Sigmoid colon (tissue), 7 donors: ENCODE measurements around the gene FAN1. TPM values are rescaled to one million over a fixed set of nuclear protein-coding genes. Genes with fewer than 3 reads are reported as not detected.

Experiments used
- DNase-seq: peaks from one replicate; pipeline ENCODE4 v3.0.0-alpha.2; 2019
- H3K27ac ChIP-seq, 4 donors: fragments of 200-600 bp; sonication (generic); one replicate each; pipeline ENCODE4 v1.5.1; 2016 to 2019; ENCODE audit warnings: mild to moderate bottlenecking in 1 of 4
- H3K27me3 ChIP-seq, 3 donors: fragments of 200-600 bp; sonication (generic); one replicate each; pipeline ENCODE4 v1.5.1; 2019; ENCODE audit warnings: mild to moderate bottlenecking in 1 of 3
- H3K36me3 ChIP-seq, 4 donors: fragments of 200-600 bp; sonication (generic); one replicate each; pipeline ENCODE4 v1.5.1; 2016 to 2019
- H3K4me1 ChIP-seq, 4 donors: fragments of 200-600 bp; sonication (generic); one replicate each; pipeline ENCODE4 v1.5.1; 2017 to 2019
- H3K4me3 ChIP-seq, 4 donors: fragments of 200-600 bp; sonication (generic); one replicate each; pipeline ENCODE4 v1.5.1; 2017 to 2019; ENCODE audit warnings: mild to moderate bottlenecking in 2 of 4, moderate library complexity in 1 of 4
- H3K9me3 ChIP-seq, 4 donors: fragments of 200-600 bp in 3 of 4; sonication (generic) in 3 of 4; one replicate each; pipeline versions ENCODE4 v1.5.1 to v1.6.1; 2013 to 2019
- CTCF ChIP-seq, 4 experiments: fragments of 450-650 bp in 3 of 4; fragments of 200-600 bp in 1 of 4; IDR thresholded peaks; one replicate each; pipeline ENCODE4 v1.5.1; 2016 to 2019; ENCODE audit warnings: antibody characterized with exemption in 4 of 4, mild to moderate bottlenecking in 3 of 4, moderate library complexity in 2 of 4
- EP300 ChIP-seq, 4 donors: sonication (generic); formaldehyde crosslinking; IDR thresholded peaks; one replicate each; pipeline ENCODE4 v1.6.1; 2017; ENCODE audit warnings: antibody characterized with exemption in 4 of 4
- POLR2A ChIP-seq, 2 donors: fragments of 450-650 bp; IDR thresholded peaks; one replicate each; pipeline ENCODE4 v1.6.1; 2016; ENCODE audit warnings: antibody characterized with exemption in 2 of 2, mild to moderate bottlenecking in 2 of 2, moderate library complexity in 2 of 2
- POLR2AphosphoS5 ChIP-seq, 4 donors: sonication (generic); formaldehyde crosslinking; IDR thresholded peaks; one replicate each; pipeline ENCODE4 v1.6.1; 2017; ENCODE audit warnings: antibody characterized with exemption in 4 of 4
- WGBS, 2 donors: extraction: QIAGEN DNeasy Blood & Tissue Kit; methylation state at CpG; one replicate each; pipeline ENCODE4 v1.1.7; 2013; 5-methylcytosine and 5-hydroxymethylcytosine counted together
- intact Hi-C: fragments of 100-400 bp; cut with DNase I; formaldehyde crosslinking; loops from one replicate; pipeline ENCODE4 v1.15.1; 2023
- polyA plus RNA-seq, 3 donors: library from polyadenylated mRNA; stranded (reverse); fragments of 200-250 nt; gene quantifications; one replicate each; pipeline ENCODE4 v1.2.3, GENCODE V29; 2013
- total RNA-seq, 4 donors: library from RNA; depleted of rRNA; stranded (reverse); fragments of >200 nt; gene quantifications; one replicate each; pipeline ENCODE4 v1.1.0, GENCODE V29; 2016
- donor health status: healthy with polysubstance abuse.
- donor health status: Bipolar disorder and iron deficiency.
- donor health status: healthy.

Gene FAN1
- total and polyA plus RNA-seq, 7 donors: 3.6 to 20.8 (median 17.8) TPM

- TF ChIP-seq EP300 (IDR thresholded peaks at IDR 0.05): no peak
- TF ChIP-seq CTCF (IDR thresholded peaks at IDR 0.05): no peak
- TF ChIP-seq POLR2AphosphoS5 (IDR thresholded peaks at IDR 0.05): no peak
- TF ChIP-seq POLR2A (IDR thresholded peaks at IDR 0.05): no peak
- WGBS, 2 donors: 44 to 75% methylated on average over 14 of the region's 14 CpGs
- Histone ChIP-seq H3K4me1 (no peaks in the 10 kb centered on the region), H3K27ac (peak overlapping the region; percentile 20 to 60 (median 54)), H3K36me3 (peaks cover 14 to 100% (median 47%) of the 10 kb centered on the region in 4 donors), H3K9me3 (no peaks in the 10 kb centered on the region), H3K27me3 (no peaks in the 10 kb centered on the region), H3K4me3 (no peak overlapping the region)
- DNase-seq: peak; percentile 75
- intact Hi-C loops: no loop called here
These were observed 19.0 kb downstream of the FAN1 start for GRCh38 chr15:30922480-30923311.

GRCh38 chr15:30923429-30923828, 19.7 kb downstream of the FAN1 start:
- H3K27ac ChIP-seq: peak overlapping the region; percentile 20 to 60 (median 54)
- H3K4me3 ChIP-seq: no peak overlapping the region
- H3K9me3 ChIP-seq: no peaks in the 10 kb centered on the region
- intact Hi-C loops: no loop called here
- WGBS, 2 donors: 46 to 83% methylated on average over 7 of the region's 7 CpGs
- no peaks in the 10 kb centered on the region for H3K27me3 ChIP-seq
- no peak for TF ChIP-seq CTCF (IDR thresholded peaks at IDR 0.05)
- TF ChIP-seq POLR2AphosphoS5 (IDR thresholded peaks at IDR 0.05): no peak
- no peak for TF ChIP-seq POLR2A (IDR thresholded peaks at IDR 0.05)
- TF ChIP-seq EP300 (IDR thresholded peaks at IDR 0.05): no peak
- no peak for DNase-seq
- H3K36me3 ChIP-seq: peaks cover 9 to 100% (median 44%) of the 10 kb centered on the region in 4 donors
- H3K4me1 ChIP-seq: no peaks in the 10 kb centered on the region

GRCh38 chr15:30924353-30924752, 20.6 kb downstream of the FAN1 start:
- Histone ChIP-seq H3K27ac (peak overlapping the region in 2 of 4 donors; percentile 51 to 58), H3K4me3 (no peak overlapping the region), H3K36me3 (peaks cover 8 to 99% (median 39%) of the 10 kb centered on the region in 4 donors), H3K27me3 (no peaks in the 10 kb centered on the region), H3K4me1 (no peaks in the 10 kb centered on the region), H3K9me3 (no peaks in the 10 kb centered on the region)
- TF ChIP-seq POLR2A (IDR thresholded peaks at IDR 0.05) (no peak), CTCF (IDR thresholded peaks at IDR 0.05) (no peak), POLR2AphosphoS5 (IDR thresholded peaks at IDR 0.05) (no peak), EP300 (IDR thresholded peaks at IDR 0.05) (no peak)
- intact Hi-C loops: no loop called here
- WGBS, 2 donors: 89 to 90% methylated on average over 5 of the region's 5 CpGs
- no peak for DNase-seq

GRCh38 chr15:30925686-30926085, 22.0 kb downstream of the FAN1 start:
- intact Hi-C loops: no loop called here

More at GRCh38 chr15:30925686-30926085, 22.0 kb downstream of the FAN1 start:
- H3K9me3 ChIP-seq: no peaks in the 10 kb centered on the region
- no peak overlapping the region for H3K27ac ChIP-seq
- WGBS, 2 donors: 94 to 95% methylated on average over 9 of the region's 9 CpGs
- no peaks in the 10 kb centered on the region for H3K4me1 ChIP-seq
- no peaks in the 10 kb centered on the region for H3K27me3 ChIP-seq
- H3K4me3 ChIP-seq: no peak overlapping the region
- DNase-seq: no peak
- no peak for TF ChIP-seq POLR2AphosphoS5 (IDR thresholded peaks at IDR 0.05)
- TF ChIP-seq POLR2A (IDR thresholded peaks at IDR 0.05): no peak
- TF ChIP-seq CTCF (IDR thresholded peaks at IDR 0.05): no peak
- no peak for TF ChIP-seq EP300 (IDR thresholded peaks at IDR 0.05)
- peaks cover 16 to 94% (median 43%) of the 10 kb centered on the region in 4 donors for H3K36me3 ChIP-seq
